IMR-90 (cell line): ENCODE measurements around the gene KIF5C. TPM values are rescaled to one million over a fixed set of nuclear protein-coding genes. Genes with fewer than 3 reads are reported as not detected.

Experiments used
- ATAC-seq: fragments of 200-7000 bp; cut with Tn5 transposase; 2 replicates; pipeline ENCODE4 v1.9.1; 2020; ENCODE audit warnings: low read depth, mild to moderate bottlenecking, moderate library complexity
- BruUV-seq: library from RNA; stranded (reverse); fragments of 400-500 nt; replicated peaks from 2 replicates; lab custom pipeline; 2021; lab: Mats Ljungman, UMichigan
- CTCF ChIA-PET: fragments of 300-600 bp; formaldehyde crosslinking; extraction: SDS; loops from one replicate; lab custom pipeline; 2021; ENCODE audit warnings: antibody characterized with exemption; lab: Yijun Ruan, JAX
- POLR2A ChIA-PET: fragments of 300-600 bp; sonication (Branson Sonifier 250); formaldehyde crosslinking; loops from one replicate; lab custom pipeline; 2022; ENCODE audit warnings: antibody characterized with exemption; ENCODE audit not compliant: unreplicated experiment; lab: Charles Lee
- DNase-seq: peaks from one replicate; pipeline ENCODE4 v3.0.0; 2013
- H2AFZ ChIP-seq: replicated peaks from 2 replicates; pipeline ENCODE3; 2013; ENCODE audit warnings: low read length, mild to moderate bottlenecking; ENCODE audit not compliant: poor library complexity
- H2AK5ac ChIP-seq: 2 replicates; pipeline ENCODE4 v1.6.1; 2013; ENCODE audit warnings: low read depth, low read length, inconsistent platforms
- H2AK9ac ChIP-seq: replicated peaks from 2 replicates; pipeline ENCODE3; 2013; ENCODE audit warnings: mild to moderate bottlenecking, low read depth, low read length, moderate library complexity; ENCODE audit not compliant: poor library complexity
- H2BK120ac ChIP-seq: 2 replicates; pipeline ENCODE4 v1.6.1; 2013; ENCODE audit warnings: low read depth, low read length, inconsistent platforms
- H2BK15ac ChIP-seq: 3 replicates; pipeline ENCODE4 v1.6.1; 2013; ENCODE audit warnings: low read depth, low read length, inconsistent platforms
- H2BK20ac ChIP-seq: 2 replicates; pipeline ENCODE4 v1.6.1; 2013; ENCODE audit warnings: low read depth, mild to moderate bottlenecking, inconsistent platforms, low read length, moderate library complexity
- H2BK5ac ChIP-seq: 2 replicates; pipeline ENCODE4 v1.6.1; 2013; ENCODE audit warnings: mild to moderate bottlenecking, low read depth, low read length, inconsistent platforms; ENCODE audit not compliant: poor library complexity, severe bottlenecking
- H3K14ac ChIP-seq: replicated peaks from 2 replicates; pipeline ENCODE4 v1.6.1; 2013; ENCODE audit warnings: low read depth, low read length, inconsistent platforms
- H3K18ac ChIP-seq: 2 replicates; pipeline ENCODE4 v1.6.1; 2013; ENCODE audit warnings: low read depth, low read length, control low read depth
- H3K23ac ChIP-seq: 2 replicates; pipeline ENCODE4 v1.6.1; 2013; ENCODE audit warnings: low read depth, low read length, inconsistent platforms
- H3K27ac ChIP-seq: 2 replicates; pipeline ENCODE4 v1.5.1; 2013; ENCODE audit warnings: mild to moderate bottlenecking, control low read depth, low read length; ENCODE audit not compliant: insufficient read depth
- H3K27me3 ChIP-seq: 2 replicates; pipeline ENCODE4 v1.6.1; 2013; ENCODE audit warnings: low read length; ENCODE audit not compliant: control insufficient read depth, insufficient read depth
- H3K36me3 ChIP-seq: 2 replicates; pipeline ENCODE4 v1.6.1; 2013; ENCODE audit warnings: low read length, mixed read lengths; ENCODE audit not compliant: control insufficient read depth, insufficient read depth
- H3K4ac ChIP-seq: 2 replicates; pipeline ENCODE4 v1.6.1; 2013; ENCODE audit warnings: low read depth, low read length, inconsistent platforms
- H3K4me1 ChIP-seq: 2 replicates; pipeline ENCODE4 v1.6.1; 2013; ENCODE audit warnings: low read length, mixed read lengths; ENCODE audit not compliant: control insufficient read depth, insufficient read depth
- H3K4me2 ChIP-seq: 2 replicates; pipeline ENCODE4 v1.6.1; 2013; ENCODE audit warnings: low read depth, mild to moderate bottlenecking, control low read depth, low read length, moderate library complexity
- H3K4me3 ChIP-seq: 2 replicates; pipeline ENCODE4 v1.5.1; 2013; ENCODE audit warnings: low read depth, mild to moderate bottlenecking, control low read depth, low read length, moderate library complexity; ENCODE audit not compliant: insufficient read depth
- H3K56ac ChIP-seq: 2 replicates; pipeline ENCODE4 v1.6.1; 2013; ENCODE audit warnings: low read length, inconsistent platforms; ENCODE audit not compliant: insufficient read depth; ENCODE audit errors: extremely low read depth
- H3K79me1 ChIP-seq, 2 experiments: 2 replicates each; pipeline ENCODE4 v1.6.1; 2013; ENCODE audit warnings: low read length in 2 of 2, inconsistent platforms in 1 of 2, low read depth in 1 of 2
- H3K9ac ChIP-seq: 2 replicates; pipeline ENCODE4 v1.6.1; 2013; ENCODE audit warnings: low read depth, low read length, control low read depth
- H3K9me1 ChIP-seq: 2 replicates; pipeline ENCODE4 v1.6.1; 2013; ENCODE audit warnings: low read length, inconsistent platforms; ENCODE audit not compliant: insufficient read depth
- H3K9me3 ChIP-seq: 2 replicates; pipeline ENCODE4 v1.6.1; 2013; ENCODE audit warnings: low read length; ENCODE audit not compliant: control insufficient read depth, insufficient read depth
- H4K20me1 ChIP-seq: 2 replicates; pipeline ENCODE4 v1.6.1; 2013; ENCODE audit warnings: low read length, inconsistent platforms; ENCODE audit not compliant: insufficient read depth
- H4K5ac ChIP-seq: 2 replicates; pipeline ENCODE4 v1.6.1; 2013; ENCODE audit warnings: mild to moderate bottlenecking, low read depth, low read length, control low read depth
- H4K8ac ChIP-seq, 2 experiments: 2 replicates each; pipeline ENCODE4 v1.6.1; 2013; ENCODE audit warnings: low read depth in 2 of 2, low read length in 2 of 2, control low read depth in 1 of 2, inconsistent platforms in 1 of 2
- H4K91ac ChIP-seq: 2 replicates; pipeline ENCODE4 v1.6.1; 2013; ENCODE audit warnings: low read depth, low read length, inconsistent platforms; ENCODE audit not compliant: insufficient read depth
- ELK1 ChIP-seq: fragments of 150-350 bp; IDR thresholded peaks from 2 replicates; pipeline ENCODE4 v1.6.1; 2016; ENCODE audit warnings: low read depth, mild to moderate bottlenecking, low read length, moderate library complexity, borderline replicate concordance
- POLR2A ChIP-seq: IDR thresholded peaks from 2 replicates; pipeline ENCODE4 v1.6.1; 2012; ENCODE audit warnings: mild to moderate bottlenecking, low read depth, low read length
- SMC3 ChIP-seq: fragments of 150-350 bp; IDR thresholded peaks from 2 replicates; pipeline ENCODE4 v1.6.1; 2016; ENCODE audit warnings: low read depth, mild to moderate bottlenecking, antibody characterized with exemption, low read length, moderate library complexity
- dilution Hi-C: fragments of 300-500 bp; cut with HindIII; formaldehyde crosslinking; loops from one replicate; pipeline ENCODE4 v1.14.3; 2018; ENCODE audit warnings: low sequenced_read_pairs; ENCODE audit not compliant: unreplicated experiment
- in situ Hi-C: fragments of 300-500 bp; cut with MboI; formaldehyde crosslinking; loops from 3 replicates; pipeline ENCODE4 v1.14.3; 2019; ENCODE audit warnings: low sequenced_read_pairs, inconsistent platforms, mixed read lengths
- intact Hi-C: fragments of 100-400 bp; cut with micrococcal nuclease; formaldehyde crosslinking; loops from 2 replicates; pipeline ENCODE4 v1.10.0; 2022
- polyA plus RNA-seq, 3 experiments: library from polyadenylated mRNA; depleted of rRNA; stranded (reverse); fragments of >200 nt; gene quantifications; 2 replicates each; pipeline ENCODE4 v1.2.3, GENCODE V29; 2012; ENCODE audit warnings: low replicate concordance in 1 of 3
- total RNA-seq: library from RNA; depleted of rRNA; stranded (reverse); fragments of >200 nt; gene quantifications from 2 replicates; pipeline ENCODE4 v1.2.3, GENCODE V29; 2012
- TF ChIP-seq, protein P1 (sequence below): conservative IDR thresholded peaks from 2 replicates; pipeline ENCODE4 v1.5.1; 2012; ENCODE audit warnings: mild to moderate bottlenecking, low read depth, low read length, improper control_type of control experiment

Gene KIF5C
- total and polyA plus RNA-seq, 2 of the 4 experiments (the other 2 are of a cell fraction), result 0.10 to 0.18 TPM

GRCh38 chr2:148826791-148827190 lies 48.2 kb upstream of the KIF5C start:
- dilution Hi-C loops, result no loop called here
- no peaks in the 10 kb centered on the region; the same call in 1 of the 2 replicates for H3K27me3 ChIP-seq
- ChIA-PET POLR2A (no interaction called here), CTCF (no interaction called here)
- H3K27ac ChIP-seq, result no peak overlapping the region
- intact Hi-C loops, result no loop called here
- no peak overlapping the region for H3K14ac ChIP-seq
- no peak overlapping the region for H3K23ac ChIP-seq
- in situ Hi-C loops, result no loop called here
- no peaks in the 10 kb centered on the region for H4K20me1 ChIP-seq
- H2AK9ac ChIP-seq, result no peak overlapping the region
- H4K8ac ChIP-seq, result no peak overlapping the region
- no peak overlapping the region for H2BK15ac ChIP-seq
- no peak overlapping the region for H3K4ac ChIP-seq
- no peak overlapping the region for H4K5ac ChIP-seq
- H4K91ac ChIP-seq, result no peak overlapping the region
- no peak overlapping the region for H3K4me2 ChIP-seq
- no peaks in the 10 kb centered on the region for H3K9me1 ChIP-seq
- no peak overlapping the region for H3K56ac ChIP-seq
- no peak for ATAC-seq
- H3K4me1 ChIP-seq, result no peaks in the 10 kb centered on the region
- no peaks in the 10 kb centered on the region for H3K79me1 ChIP-seq
- no peak for DNase-seq
- H3K4me3 ChIP-seq, result no peak overlapping the region
- H2BK120ac ChIP-seq, result no peak overlapping the region
- H2AK5ac ChIP-seq, result no peak overlapping the region
- H3K36me3 ChIP-seq, result no peaks in the 10 kb centered on the region
- H2AFZ ChIP-seq, result no peak overlapping the region
- no peak overlapping the region for H3K18ac ChIP-seq
- H3K9me3 ChIP-seq, result no peaks in the 10 kb centered on the region
- no peak overlapping the region for H2BK5ac ChIP-seq
- H3K9ac ChIP-seq, result no peak overlapping the region
- H2BK20ac ChIP-seq, result no peak overlapping the region
- BruUV-seq, result no TSS peak
- TF ChIP-seq ELK1 (no peak), POLR2A (no peak), SMC3 (no peak)
- TF ChIP-seq, protein P1, sequence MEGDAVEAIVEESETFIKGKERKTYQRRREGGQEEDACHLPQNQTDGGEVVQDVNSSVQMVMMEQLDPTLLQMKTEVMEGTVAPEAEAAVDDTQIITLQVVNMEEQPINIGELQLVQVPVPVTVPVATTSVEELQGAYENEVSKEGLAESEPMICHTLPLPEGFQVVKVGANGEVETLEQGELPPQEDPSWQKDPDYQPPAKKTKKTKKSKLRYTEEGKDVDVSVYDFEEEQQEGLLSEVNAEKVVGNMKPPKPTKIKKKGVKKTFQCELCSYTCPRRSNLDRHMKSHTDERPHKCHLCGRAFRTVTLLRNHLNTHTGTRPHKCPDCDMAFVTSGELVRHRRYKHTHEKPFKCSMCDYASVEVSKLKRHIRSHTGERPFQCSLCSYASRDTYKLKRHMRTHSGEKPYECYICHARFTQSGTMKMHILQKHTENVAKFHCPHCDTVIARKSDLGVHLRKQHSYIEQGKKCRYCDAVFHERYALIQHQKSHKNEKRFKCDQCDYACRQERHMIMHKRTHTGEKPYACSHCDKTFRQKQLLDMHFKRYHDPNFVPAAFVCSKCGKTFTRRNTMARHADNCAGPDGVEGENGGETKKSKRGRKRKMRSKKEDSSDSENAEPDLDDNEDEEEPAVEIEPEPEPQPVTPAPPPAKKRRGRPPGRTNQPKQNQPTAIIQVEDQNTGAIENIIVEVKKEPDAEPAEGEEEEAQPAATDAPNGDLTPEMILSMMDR, result no peak
